ENCODE measurements around the gene BCR. TPM values are rescaled to one million over a fixed set of nuclear protein-coding genes. Genes with fewer than 3 reads are reported as not detected.

BCR gene
- total and polyA plus RNA-seq, 2 of the 13 experiments (the other 11 are each of a cell fraction or from before 2014, with no cell fraction given): 19.9 to 33.6 TPM

- peak overlapping the region; percentile 41 for H3K4me2 ChIP-seq (ENCODE audit: low read depth, low read length)
- H3K27me3 ChIP-seq (ENCODE audit: control insufficient read depth in 1 of 2, insufficient read depth in 2 of 2, low read length in 2 of 2): no peaks in the 10 kb centered on the region; a peak in 1 of 5 replicates
- no peaks in the 10 kb centered on the region for H3K36me3 ChIP-seq (replicated peaks in 1 of 2; ENCODE audit: control insufficient read depth in 1 of 2, insufficient read depth in 2 of 2, low read length in 2 of 2)
- peaks cover 100% of the 10 kb centered on the region for H3K4me1 ChIP-seq (ENCODE audit: insufficient read depth, low read length)
- ChIA-PET POLR2A (interaction anchor here (1.5 to 2.1 kb wide), 2 partner anchors 9 to 12 kb away, joined by 4 to 9 read pairs; partner anchors contain the start of genes RAB36 and RSPH14), CTCF (ENCODE audit: low intra/inter-chr PET ratio, low total read pairs) (no interaction called here)
- DNase-seq (ENCODE audit: low spot score): no peak
- TF ChIP-seq, protein P1, sequence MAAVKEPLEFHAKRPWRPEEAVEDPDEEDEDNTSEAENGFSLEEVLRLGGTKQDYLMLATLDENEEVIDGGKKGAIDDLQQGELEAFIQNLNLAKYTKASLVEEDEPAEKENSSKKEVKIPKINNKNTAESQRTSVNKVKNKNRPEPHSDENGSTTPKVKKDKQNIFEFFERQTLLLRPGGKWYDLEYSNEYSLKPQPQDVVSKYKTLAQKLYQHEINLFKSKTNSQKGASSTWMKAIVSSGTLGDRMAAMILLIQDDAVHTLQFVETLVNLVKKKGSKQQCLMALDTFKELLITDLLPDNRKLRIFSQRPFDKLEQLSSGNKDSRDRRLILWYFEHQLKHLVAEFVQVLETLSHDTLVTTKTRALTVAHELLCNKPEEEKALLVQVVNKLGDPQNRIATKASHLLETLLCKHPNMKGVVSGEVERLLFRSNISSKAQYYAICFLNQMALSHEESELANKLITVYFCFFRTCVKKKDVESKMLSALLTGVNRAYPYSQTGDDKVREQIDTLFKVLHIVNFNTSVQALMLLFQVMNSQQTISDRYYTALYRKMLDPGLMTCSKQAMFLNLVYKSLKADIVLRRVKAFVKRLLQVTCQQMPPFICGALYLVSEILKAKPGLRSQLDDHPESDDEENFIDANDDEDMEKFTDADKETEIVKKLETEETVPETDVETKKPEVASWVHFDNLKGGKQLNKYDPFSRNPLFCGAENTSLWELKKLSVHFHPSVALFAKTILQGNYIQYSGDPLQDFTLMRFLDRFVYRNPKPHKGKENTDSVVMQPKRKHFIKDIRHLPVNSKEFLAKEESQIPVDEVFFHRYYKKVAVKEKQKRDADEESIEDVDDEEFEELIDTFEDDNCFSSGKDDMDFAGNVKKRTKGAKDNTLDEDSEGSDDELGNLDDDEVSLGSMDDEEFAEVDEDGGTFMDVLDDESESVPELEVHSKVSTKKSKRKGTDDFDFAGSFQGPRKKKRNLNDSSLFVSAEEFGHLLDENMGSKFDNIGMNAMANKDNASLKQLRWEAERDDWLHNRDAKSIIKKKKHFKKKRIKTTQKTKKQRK (IDR thresholded peaks at IDR 0.05; ENCODE audit: low read length): no peak
- TF ChIP-seq ZNF687 (CRISPR knock-in tag; IDR thresholded peaks at IDR 0.05) (peak; percentile 43; the same call in 1 of the 2 replicates), STAG1 (CRISPR knock-in tag; IDR thresholded peaks at IDR 0.05) (no peak)
- H2AFZ ChIP-seq (ENCODE audit: low read length): no peak overlapping the region
- H3K9me3 ChIP-seq (ENCODE audit: low read length): no peaks in the 10 kb centered on the region
- intact Hi-C loops (cut with micrococcal nuclease; ENCODE audit: unreplicated experiment): no loop called here
- WGBS (ENCODE audit: low lambda C conversion rate): 44% methylated on average over 5 of the region's 5 CpGs
- FAIRE-seq: no peak
- H3K79me2 ChIP-seq (ENCODE audit: insufficient read depth, low read length): no peaks in the 10 kb centered on the region
- H4K20me1 ChIP-seq (ENCODE audit: insufficient read depth, low read length): no peaks in the 10 kb centered on the region
- peak overlapping the region; percentile 56 for H3K27ac ChIP-seq (ENCODE audit: extremely low read length, insufficient read depth, low read length)
- H3K4me3 ChIP-seq (replicated peaks in 1 of 3; ENCODE audit: insufficient read depth in 1 of 3, low read depth in 2 of 3, low read length in 3 of 3): peak overlapping the region in 1 of 3 experiments; percentile 7; a peak in 1 of 6 replicates
- ATAC-seq: no peak
- 0 out of 2 replicates have a peak overlapping the region, but pooled peaks have one; percentile 13 for H3K9ac ChIP-seq (ENCODE audit: insufficient read depth, low read depth, low read length)
- no TSS peak for BruUV-seq (replicated peaks)
- in situ Hi-C loops (cut with HindIII; ENCODE audit: extremely low pct_ligation_motif_present, low pct_unique_long_range_greater_than_20kb): loop anchor here (25.0 kb wide), 1 partner anchor 408 kb away; no protein-coding TSS in a partner anchor
Observed at GRCh38 chr22:23154461-23154860, 25.8 kb upstream of the BCR start.
